Measurements from ENCODE around the gene TIAM1. TPM values are rescaled to one million over a fixed set of nuclear protein-coding genes. Genes with fewer than 3 reads are reported as not detected.

Gene TIAM1
- total RNA-seq, 1 donor from 2014 or later, result 94.2 TPM

DNA sequence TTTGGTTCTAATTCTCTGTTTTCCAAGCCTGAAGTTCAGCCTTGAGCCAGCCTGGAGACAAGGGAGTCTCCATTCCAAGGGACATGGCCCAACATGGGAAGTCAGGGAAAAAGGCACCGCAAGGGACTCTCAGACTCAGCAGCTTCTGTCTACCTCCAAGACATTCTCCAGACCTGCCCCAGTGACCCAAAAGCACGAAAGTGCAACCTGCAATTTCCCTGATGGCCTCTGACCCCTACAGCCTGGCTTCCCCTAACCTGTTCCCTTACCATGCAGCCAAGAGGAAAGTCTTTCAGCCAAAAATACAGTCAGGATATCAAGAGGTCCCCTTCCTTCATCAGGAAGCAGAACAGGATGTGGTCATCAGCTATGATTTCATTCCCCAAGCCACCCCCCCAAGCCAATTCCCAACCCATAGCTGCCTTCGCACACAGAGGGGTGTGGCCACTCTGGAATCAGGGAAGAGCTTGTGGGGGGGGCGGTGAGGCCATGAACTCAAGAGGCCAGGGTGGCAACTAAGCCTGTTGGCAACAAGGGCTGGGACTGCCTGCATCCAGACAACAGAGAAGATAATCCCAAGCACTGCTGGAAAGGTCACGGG lies 59.2 kb downstream of the TIAM1 start:
- no peak for DNase-seq (ENCODE audit: low spot score)

DNA sequence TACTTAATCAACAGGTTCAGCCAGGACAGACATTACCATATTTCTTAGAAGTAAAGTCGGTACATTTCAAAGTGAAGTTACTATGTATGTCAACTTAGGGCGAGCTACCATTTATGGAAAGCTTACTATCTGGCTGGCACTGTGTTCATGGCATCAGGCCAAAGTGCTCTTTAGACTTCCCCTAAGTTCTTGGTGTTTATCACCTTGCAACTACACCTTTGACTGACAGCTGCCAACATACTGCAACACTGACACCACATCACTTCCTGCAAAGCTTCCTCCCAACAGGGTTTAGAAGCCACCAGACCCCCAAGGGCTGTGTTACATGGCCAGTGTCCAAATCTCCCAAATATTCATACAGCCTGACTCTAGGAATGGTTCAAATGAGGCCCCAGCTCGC lies 61.0 kb downstream of the TIAM1 start:
- no peak for DNase-seq (ENCODE audit: low spot score)

DNA sequence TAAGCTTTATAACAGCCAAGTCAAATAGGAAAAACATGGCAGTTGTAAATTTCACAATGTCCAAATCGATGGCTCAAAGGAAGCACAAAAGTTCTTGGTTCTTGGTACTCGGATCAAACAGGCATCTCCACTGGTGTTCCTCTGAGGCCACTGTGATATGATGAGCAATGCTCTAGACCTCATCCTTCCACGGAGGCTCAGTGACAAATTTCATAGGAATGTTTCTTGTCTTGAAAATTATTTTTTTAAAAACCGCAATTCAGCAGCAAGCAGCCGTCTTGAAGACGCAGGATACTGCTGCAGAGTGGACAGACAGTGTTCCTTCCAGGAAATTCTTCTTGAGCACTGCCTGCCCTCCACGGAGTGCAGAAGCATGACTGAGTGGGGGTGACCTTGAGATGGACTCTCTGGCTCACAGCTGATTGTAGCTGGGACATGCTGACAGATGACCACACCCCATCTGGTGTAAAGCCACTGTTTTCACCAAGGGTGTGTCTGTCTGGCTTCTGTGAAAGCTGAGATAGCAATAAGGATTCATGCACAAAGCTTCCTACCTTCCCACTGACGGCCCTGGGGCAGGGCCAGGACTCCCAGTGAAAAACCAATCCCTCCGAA lies 61.9 kb downstream of the TIAM1 start:
- no peak for DNase-seq (ENCODE audit: low spot score)

DNA sequence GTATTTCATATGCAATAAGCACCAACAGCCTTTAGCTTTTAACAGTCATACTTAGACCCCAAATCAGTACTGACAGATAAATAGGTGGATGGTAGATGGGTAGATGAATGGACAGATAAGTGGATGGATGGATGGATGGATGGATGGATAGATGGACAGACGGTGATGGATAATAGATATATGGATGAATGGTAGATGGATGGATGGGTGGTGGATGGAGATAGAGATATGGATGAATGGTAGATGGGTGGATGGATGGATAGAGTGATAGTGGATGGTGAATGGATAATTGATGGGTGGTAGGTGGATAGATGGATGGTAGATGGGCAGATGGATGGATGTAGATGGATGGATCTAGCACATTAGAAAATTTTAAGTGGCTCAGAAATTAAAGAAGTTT lies 62.5 kb downstream of the TIAM1 start:
- DNase-seq (ENCODE audit: low spot score), result no peak

DNA sequence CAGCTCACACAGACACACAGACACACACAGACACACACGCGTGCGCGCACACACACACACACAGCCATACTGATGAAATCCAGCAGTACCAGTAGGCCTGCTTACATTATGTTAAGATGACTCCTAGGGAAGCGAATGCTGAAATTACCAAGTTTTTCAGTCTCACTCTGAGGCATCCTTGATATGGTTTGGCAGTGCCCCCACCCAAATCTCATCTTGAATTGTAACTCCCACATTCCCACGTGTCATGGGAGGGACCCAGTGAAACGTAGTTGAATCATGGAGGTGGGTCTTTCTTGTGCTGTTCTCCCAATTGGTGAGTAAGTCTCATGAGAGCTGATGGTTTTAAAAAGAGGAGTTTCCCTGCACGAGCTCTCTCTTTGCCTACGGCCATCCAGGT lies 64.1 kb downstream of the TIAM1 start:
- DNase-seq (ENCODE audit: low spot score), result no peak

DNA sequence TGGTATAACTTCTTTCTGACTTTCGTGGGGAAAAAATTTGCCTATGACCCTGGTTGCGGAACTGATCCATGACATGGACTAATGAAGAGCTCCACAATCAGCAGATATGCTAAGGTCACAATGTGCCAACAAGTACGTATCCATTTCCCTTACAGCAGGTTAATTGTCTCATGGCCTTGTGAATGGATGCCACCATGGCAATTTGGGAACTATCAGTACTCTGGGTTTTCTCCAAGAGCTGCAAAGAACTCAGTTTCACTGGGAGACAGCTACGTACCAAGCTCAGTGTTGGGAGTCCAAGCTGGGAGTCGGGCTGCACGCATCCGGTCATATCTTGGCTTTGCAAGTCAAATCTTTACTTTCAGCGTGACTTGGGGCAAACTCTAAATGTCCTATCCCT lies 64.8 kb downstream of the TIAM1 start:
- no peak for DNase-seq (ENCODE audit: low spot score)

DNA sequence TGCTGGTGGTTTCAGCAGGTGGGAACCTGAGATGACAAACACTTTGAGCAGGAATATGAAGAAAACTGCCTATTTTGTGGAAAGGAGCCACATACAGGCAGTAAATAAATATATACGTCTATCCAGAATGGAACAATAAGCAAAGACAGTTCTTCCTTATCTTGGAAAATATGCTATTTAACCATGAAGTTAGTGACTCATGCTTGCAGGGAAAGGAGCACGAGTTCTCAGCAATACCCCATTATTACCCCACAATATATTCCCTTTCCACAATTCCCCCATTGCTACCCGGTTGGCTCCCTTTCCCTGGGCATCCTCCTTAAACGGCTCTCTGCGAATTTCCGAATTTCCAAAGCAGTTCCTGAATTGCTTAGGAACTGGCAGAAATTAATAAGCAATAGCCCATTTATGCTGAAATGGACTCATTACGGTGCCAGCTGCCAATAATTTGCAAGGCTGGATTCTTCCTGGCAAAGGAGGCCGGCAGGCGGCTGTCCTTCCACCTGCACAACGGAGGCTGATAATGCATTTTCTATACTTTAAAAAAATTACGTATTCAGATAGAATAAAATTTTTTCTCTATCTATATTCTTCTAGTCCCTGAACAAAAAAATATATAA lies 65.4 kb downstream of the TIAM1 start:
- no peak for DNase-seq (ENCODE audit: low spot score)

DNA sequence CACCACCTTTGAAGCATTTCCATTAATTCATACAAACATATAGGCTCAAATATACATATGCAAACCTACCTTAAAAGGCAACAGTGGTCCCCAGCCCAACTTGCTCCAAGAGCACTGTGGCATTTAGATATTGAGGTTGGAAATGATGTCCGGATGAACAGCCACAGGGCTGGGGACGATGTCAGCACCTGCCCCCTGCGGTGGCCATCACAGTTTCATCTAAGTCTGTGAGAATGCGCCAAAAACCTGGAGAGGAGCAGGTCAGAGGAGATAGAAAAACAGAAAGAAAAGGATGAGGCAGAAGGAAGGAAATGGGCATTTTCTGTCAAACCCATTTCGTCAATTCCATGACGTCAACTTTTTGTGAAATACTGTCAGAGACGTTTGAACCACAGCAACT lies 67.4 kb downstream of the TIAM1 start:
- DNase-seq (ENCODE audit: low spot score), result no peak

DNA sequence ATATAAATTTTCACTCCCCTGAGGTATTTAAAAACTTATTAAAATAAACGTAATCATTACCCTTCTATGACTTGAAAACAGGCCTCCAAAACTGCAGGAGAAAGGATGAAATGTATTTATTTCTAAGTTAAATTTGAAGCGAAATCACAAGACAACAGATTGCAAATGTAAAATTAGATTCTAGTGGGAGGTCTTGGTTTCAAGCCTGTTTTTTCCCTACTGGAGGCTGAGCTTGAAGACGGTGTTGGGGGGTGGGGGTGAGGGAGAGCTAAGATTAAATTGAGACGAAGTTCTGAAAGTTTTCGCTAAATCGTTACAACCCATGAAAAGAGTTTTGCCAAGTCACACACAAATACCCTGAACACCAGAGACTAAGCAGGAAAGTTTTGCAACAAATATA lies 68.2 kb downstream of the TIAM1 start:
- no peak for DNase-seq (ENCODE audit: low spot score)

DNA sequence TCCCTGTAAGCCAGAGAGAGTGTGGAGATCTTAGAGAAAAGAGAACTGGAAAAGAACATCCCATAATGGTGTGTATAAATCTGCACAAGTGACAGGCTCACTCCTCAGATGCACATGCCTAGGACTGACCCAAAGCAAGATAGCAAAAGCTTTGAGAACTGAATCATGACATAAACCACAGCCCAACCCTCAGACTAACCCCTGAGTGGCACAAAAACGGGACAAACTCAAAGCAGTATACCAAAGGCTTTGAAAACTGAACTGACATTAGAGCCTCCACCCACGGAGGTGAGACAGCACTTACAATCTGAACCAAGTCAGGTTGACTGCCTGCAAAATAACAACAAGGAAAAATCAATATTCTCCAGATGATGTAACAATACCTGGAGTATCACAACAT lies 70.8 kb downstream of the TIAM1 start:
- no peak for DNase-seq (ENCODE audit: low spot score)

DNA sequence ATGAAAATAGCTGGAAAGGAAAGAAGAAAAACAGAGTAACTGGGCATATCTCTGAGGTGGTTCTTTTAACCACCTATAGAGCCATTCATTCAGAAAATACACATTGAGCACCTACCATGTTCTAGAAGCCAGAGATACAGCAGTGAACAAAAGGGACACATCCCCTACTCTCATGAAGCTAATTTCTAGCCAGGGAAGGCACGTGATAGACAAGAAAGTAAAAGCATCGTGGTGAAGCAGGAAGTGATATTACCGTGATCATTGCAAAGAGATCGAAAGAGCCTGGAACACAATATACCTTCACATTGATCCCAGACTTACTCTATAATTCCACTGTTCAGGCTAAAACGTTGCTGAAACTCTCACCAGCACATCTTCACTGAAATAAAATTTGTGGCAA lies 76.0 kb downstream of the TIAM1 start:
- DNase-seq (ENCODE audit: low spot score), result no peak

DNA sequence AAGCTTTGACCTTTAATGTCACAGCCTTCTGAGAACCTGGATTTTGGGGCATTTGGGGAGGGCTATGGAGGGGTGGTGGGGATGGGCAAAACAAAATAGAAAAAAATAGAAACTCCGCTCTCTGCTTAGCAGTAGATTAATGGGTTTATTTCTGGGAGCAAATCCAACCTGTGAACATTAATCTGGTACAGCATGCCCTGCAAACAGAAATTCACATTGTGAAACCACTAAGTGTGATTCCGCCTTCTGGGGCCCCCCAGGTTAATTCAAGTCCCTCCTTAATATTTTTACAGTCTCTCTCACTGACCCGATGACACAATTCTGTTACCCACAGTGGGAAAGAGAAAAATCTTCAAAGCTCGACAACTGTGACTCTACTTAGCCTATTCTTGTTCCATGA lies 76.4 kb downstream of the TIAM1 start:
- no peak for DNase-seq (ENCODE audit: low spot score)

DNA sequence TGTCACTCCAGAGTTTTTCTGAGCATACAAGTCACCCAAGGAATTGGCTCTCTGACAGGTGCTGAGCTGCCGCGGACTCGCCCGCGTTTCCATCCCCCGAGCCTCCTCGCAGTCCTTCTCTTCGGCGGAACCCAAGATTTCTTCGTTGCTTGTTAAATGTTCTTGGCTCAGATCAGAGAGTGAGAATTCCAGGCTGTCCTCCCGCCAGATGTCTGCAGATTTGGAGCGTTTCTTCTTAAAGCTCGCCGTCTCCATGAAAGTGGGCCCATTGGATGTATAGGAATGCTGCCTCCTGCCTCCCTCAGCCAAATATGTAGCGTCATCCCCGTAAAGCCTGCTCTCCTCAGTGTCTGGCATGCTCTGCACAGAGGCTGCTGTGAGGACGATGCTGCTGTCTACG lies 77.8 kb downstream of the TIAM1 start:
- no peak for DNase-seq (ENCODE audit: low spot score)

DNA sequence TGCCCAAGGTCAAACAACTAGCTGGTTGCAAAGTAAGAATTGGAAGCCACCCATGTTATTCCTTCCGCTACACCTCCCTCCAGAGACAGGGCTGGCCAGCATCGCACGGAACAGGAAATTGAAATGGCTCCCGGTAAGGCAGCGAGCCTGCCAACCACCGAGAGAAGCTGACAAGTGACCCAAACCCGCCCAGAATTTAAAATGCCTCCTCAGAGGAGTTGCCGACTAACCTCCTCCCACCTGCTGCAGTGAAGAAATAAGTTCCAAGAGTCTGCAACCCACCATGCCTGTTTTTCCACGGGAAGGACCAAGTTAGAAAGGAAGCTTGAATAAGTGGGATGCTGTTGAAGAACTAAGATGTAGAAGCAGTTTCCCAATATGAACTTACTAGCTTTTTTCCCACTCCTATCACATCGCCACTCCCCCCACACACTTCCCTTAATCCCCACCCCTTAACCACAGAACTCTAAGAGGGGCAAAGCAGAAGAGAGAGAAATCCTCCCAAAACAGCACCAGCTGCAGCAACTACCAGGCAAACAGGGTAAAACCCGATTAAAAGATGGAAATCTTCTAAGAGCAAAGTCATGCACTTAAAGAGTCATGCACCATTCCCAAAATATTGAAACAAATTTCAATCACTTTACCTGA lies 78.6 kb downstream of the TIAM1 start:
- no peak for DNase-seq (ENCODE audit: low spot score)

DNA sequence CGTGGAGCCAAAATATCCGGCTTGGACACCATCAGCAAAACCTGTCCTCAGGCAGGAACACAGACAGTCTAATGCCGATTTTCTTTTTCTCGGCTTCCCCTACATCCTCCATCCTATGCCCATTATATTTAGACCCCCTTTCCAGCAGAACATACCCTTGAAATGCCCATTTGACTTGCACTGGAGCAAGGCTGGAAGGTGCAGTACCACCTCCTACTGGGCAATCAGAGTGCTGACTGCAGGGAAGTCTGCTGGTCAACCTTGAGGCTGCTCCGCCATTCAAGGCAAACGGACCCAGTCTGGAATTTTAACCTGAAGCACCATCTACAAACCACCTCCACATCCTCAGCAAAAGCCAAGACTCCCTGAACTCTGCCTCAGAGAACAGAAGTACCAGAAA lies 79.5 kb downstream of the TIAM1 start:
- no peak for DNase-seq (ENCODE audit: low spot score)

DNA sequence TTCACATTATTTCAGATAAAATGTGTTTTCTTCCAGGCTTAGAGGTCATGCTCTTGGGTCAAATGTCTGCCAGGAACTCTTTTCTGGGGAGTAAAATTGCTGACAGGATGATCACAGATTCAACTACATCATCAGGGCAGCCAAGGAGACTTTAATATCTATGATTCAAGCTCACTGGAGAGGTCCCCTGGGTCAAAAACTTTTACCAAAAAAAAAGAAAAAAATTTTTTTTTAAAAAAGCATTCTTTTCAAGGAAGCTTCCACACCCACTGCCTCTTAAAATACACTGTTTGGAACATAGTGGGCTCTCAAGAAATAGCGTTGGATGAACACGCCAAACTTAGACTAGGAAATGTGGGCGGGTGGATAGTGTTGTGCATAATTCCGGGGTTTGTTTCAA lies 81.3 kb downstream of the TIAM1 start:
- no peak for DNase-seq (ENCODE audit: low spot score)

DNA sequence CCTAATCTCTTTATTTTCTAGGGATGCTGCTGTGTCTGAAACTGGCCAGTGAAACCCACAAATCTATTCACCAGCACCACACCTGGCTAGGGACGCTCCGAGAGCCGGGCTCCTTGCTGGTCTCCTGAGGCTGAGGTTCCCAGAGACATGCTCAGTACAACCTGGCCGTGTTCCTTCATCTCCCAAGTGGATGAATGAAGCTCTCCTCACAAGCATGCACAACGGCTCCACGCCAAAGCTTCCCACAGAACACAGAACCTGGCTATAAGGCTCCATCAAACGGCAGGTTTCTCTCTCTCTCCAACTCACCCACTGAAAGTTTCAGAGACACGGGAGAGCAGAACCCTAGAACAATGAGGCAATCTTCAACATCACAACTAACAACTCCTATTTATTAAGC lies 82.3 kb downstream of the TIAM1 start:
- no peak for DNase-seq (ENCODE audit: low spot score)

DNA sequence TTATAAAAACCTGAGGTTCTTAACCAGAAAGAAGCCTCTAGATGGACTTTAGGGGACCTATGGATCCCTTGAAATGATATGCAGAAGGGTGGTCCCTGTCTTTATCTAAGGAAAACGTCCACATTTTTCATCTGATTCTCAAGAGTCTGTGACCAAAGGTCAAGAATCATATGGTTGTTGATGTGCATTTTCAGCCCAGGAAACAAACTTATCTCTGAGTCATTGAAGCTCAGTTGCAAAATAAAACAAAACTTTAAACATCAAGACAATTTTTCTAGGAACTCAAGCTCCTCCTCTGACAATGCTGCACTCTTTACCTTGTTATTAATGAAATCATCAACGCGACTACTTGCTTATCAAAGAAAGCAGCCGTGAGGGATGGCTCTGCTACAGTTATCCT lies 83.3 kb downstream of the TIAM1 start:
- DNase-seq (ENCODE audit: low spot score), result no peak

DNA sequence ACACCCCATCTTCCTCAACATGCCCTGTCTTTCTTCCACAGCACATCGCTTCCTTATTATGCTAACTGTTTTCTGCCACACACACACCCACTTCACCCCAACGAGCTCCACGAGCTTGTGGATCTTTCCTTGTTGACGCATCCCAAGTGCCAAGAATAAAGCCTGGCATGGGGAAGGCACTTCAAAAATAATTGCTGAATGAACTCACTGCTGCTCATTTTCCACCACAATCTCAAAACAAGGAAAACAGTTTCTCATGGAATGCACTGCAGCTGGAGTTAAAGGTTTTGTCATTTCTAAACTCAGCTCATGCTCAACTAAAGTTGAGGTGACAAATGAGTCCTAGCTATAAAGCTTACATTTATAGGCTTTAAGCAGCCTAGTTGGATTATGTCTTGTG lies 86.0 kb downstream of the TIAM1 start:
- DNase-seq (ENCODE audit: low spot score), result no peak

DNA sequence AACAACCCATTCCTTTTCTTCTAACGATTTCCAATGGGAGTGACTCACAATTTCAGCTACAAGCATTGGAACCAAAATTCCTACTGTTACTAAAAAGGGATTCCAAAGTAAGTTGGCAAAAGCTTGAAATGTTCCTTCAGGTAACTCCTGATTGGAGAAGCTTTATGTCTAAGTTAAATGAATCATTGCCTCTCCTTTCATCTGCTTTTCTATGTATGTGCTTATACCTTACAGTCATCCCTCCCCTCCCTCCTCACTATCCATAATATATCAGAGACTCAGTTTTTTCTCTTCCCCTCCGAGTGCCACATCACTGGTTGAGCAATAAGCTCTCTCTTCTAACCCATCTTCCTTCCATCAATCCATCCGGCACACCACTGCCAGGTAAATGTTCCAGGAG lies 86.8 kb downstream of the TIAM1 start:
- DNase-seq (ENCODE audit: low spot score), result no peak

DNA sequence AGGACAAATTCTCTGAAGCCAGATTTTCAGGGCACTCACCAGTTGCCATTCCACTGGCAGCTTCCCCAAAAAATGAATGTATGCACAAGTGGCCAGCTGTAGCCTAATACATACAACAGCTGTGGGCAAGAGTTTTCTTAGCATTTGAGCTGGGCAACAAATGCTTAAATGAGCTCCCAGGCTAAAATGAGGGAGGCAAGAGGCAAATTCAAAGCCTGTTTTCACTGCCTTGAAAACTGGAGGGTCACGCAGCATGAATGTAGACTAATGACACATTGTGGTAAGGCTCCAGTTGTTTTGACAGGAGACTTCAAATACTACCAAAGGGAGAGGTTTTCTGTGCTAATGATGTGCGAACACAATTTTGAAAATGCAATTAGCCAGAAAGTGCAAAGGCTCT lies 88.2 kb downstream of the TIAM1 start:
- no peak for DNase-seq (ENCODE audit: low spot score)

DNA sequence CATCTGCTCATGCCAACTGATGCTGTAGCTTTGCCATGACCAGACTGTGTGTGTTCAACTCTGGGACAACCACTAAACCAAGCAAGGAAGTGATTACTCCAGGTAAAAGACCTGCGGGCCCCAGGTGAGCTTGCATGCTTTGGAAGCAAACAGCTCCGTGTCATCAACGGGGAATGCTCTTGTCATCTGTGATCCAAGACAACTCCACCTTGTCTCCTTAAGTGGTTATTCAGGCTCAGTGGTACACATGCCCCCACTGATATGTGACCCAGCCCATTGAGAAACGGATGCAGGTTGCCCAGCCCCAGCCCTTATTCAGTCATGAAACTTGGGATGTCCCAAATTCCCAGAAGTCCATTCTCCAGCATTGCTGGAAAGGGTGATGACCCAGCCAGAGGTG lies 89.0 kb downstream of the TIAM1 start:
- DNase-seq (ENCODE audit: low spot score), result no peak

DNA sequence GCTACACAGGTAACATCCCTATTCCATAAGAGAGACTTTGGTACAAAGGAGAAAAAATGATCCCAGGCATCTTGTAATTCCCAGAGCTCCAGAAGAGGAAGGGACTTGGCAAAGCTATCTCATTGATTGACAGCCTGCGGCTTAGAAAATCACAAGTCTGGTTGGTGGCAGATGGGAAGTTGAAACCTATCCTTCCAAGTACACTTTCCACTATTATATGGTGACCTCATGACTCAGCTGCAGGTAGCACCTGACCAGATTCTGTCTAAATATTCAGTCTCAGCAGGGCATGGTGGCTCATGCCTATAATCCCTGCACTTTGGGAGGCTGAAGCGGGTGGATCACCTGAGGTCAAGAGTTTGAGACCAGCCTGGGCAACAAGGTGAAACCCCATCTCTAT lies 89.9 kb downstream of the TIAM1 start:
- DNase-seq (ENCODE audit: low spot score), result no peak
